H1 (cell line): ENCODE data around the gene NDUFB2. TPM values are rescaled to one million over a fixed set of nuclear protein-coding genes. Genes with fewer than 3 reads are reported as not detected.

ENCODE experiments used
- CTCF ChIA-PET: fragments of 300-600 bp; sonication (Branson Sonifier 250); formaldehyde crosslinking; loops from one replicate; lab custom pipeline; 2021; ENCODE audit not compliant: partially characterized antibody; lab: Charles Lee
- POLR2A ChIA-PET: fragments of 300-600 bp; sonication (Branson Sonifier 250); formaldehyde crosslinking; loops from one replicate; lab custom pipeline; 2021; ENCODE audit warnings: inconsistent platforms; ENCODE audit not compliant: partially characterized antibody; lab: Charles Lee
- DNase-seq, 2 experiments: peaks; one replicate each; pipeline versions ENCODE4 v3.0.0 to v3.0.0-alpha.2; 2010 to 2022; ENCODE audit warnings: low spot score in 2 of 2, low read depth in 1 of 2, mixed read lengths in 1 of 2
- FAIRE-seq: peaks from 2 replicates; lab custom pipeline; 2011; peaks lifted over from hg19 to GRCh38; lab: Jason Lieb, UNC
- H2AFZ ChIP-seq: 2 replicates; pipeline ENCODE4 v1.8.1; 2012; ENCODE audit warnings: low read length, inconsistent platforms
- H2AK5ac ChIP-seq: 2 replicates; pipeline ENCODE4 v1.6.1; 2013; ENCODE audit warnings: low read depth, low read length
- H2BK120ac ChIP-seq: replicated peaks from 2 replicates; pipeline ENCODE3; 2013; ENCODE audit warnings: low read depth, low read length, inconsistent platforms
- H2BK12ac ChIP-seq: 2 replicates; pipeline ENCODE4 v1.6.1; 2013; ENCODE audit warnings: low read depth, low read length
- H2BK15ac ChIP-seq: 2 replicates; pipeline ENCODE4 v1.6.1; 2013; ENCODE audit warnings: low read length
- H2BK20ac ChIP-seq: 2 replicates; pipeline ENCODE4 v1.6.1; 2013; ENCODE audit warnings: low read length
- H2BK5ac ChIP-seq: 2 replicates; pipeline ENCODE4 v1.6.1; 2013; ENCODE audit warnings: low read depth, low read length
- H3K14ac ChIP-seq: 2 replicates; pipeline ENCODE4 v1.6.1; 2013; ENCODE audit warnings: inconsistent platforms; ENCODE audit not compliant: insufficient read length
- H3K18ac ChIP-seq: 2 replicates; pipeline ENCODE4 v1.6.1; 2013; ENCODE audit warnings: low read length; ENCODE audit errors: extremely low read depth
- H3K23ac ChIP-seq: 2 replicates; pipeline ENCODE4 v1.6.1; 2013; ENCODE audit warnings: inconsistent platforms; ENCODE audit not compliant: insufficient read length
- H3K23me2 ChIP-seq: 2 replicates; pipeline ENCODE4 v1.6.1; 2013; ENCODE audit warnings: low read depth, low read length
- H3K27ac ChIP-seq: 2 replicates; pipeline ENCODE4 v1.6.1; 2011; ENCODE audit warnings: low read depth, low read length, inconsistent platforms
- H3K27me3 ChIP-seq, 4 experiments: replicated peaks in 1 of 4; 1 replicate in 1 of 4; 2 replicates in 3 of 4; pipeline versions ENCODE4 v1.6.1 to v1.8.1; 2011 to 2013; ENCODE audit warnings: low read length in 3 of 4, mild to moderate bottlenecking in 3 of 4, inconsistent platforms in 2 of 4, mixed read lengths in 2 of 4, moderate library complexity in 1 of 4; ENCODE audit not compliant: control insufficient read depth in 3 of 4, insufficient read depth in 3 of 4; ENCODE audit errors: extremely low read depth in 1 of 4
- H3K36me3 ChIP-seq, 4 experiments: 2 replicates each; pipeline versions ENCODE4 v1.6.1 to v1.8.1; 2011 to 2013; ENCODE audit warnings: mild to moderate bottlenecking in 4 of 4, low read length in 3 of 4, moderate library complexity in 2 of 4, control low read depth in 1 of 4, inconsistent platforms in 1 of 4; ENCODE audit not compliant: insufficient read depth in 4 of 4, control insufficient read depth in 2 of 4
- H3K4ac ChIP-seq: replicated peaks from 2 replicates; pipeline ENCODE3; 2013; ENCODE audit warnings: low read length, low read depth, mixed read lengths, inconsistent platforms; ENCODE audit not compliant: insufficient read length
- H3K4me1 ChIP-seq, 4 experiments: replicated peaks in 1 of 4; 1 replicate in 1 of 4; 2 replicates in 3 of 4; pipeline versions ENCODE4 v1.6.1 to v1.8.1; 2011 to 2013; ENCODE audit warnings: low read length in 3 of 4, inconsistent platforms in 2 of 4, mixed read lengths in 1 of 4; ENCODE audit not compliant: insufficient read depth in 4 of 4, control insufficient read depth in 3 of 4
- H3K4me2 ChIP-seq, 2 experiments: 2 replicates each; pipeline versions ENCODE4 v1.6.1 to v1.8.1; 2011 to 2013; ENCODE audit warnings: low read depth in 2 of 2, low read length in 2 of 2, control low read depth in 1 of 2, inconsistent platforms in 1 of 2, mild to moderate bottlenecking in 1 of 2; ENCODE audit not compliant: insufficient read depth in 1 of 2
- H3K4me3 ChIP-seq, 4 experiments: fragments of 200-600, 300-600 bp in 1 of 4; sonication (generic), shearing (Covaris generic), sonication (Bioruptor Twin) in 1 of 4; 2 replicates each; pipeline versions ENCODE4 v1.5.1 to v1.8.1; 2011 to 2016; ENCODE audit warnings: low read length in 4 of 4, low read depth in 3 of 4, control low read depth in 2 of 4, inconsistent platforms in 2 of 4, mild to moderate bottlenecking in 2 of 4, mixed read lengths in 1 of 4, moderate library complexity in 1 of 4; ENCODE audit not compliant: insufficient read depth in 2 of 4; ENCODE audit errors: extremely low read depth in 1 of 4
- H3K56ac ChIP-seq: replicated peaks from 2 replicates; pipeline ENCODE3; 2013; ENCODE audit warnings: low read depth, mild to moderate bottlenecking, mixed read lengths, low read length, inconsistent platforms; ENCODE audit not compliant: insufficient read length
- H3K79me1 ChIP-seq: 2 replicates; pipeline ENCODE4 v1.6.1; 2013; ENCODE audit warnings: low read depth, low read length, control low read depth
- H3K79me2 ChIP-seq, 2 experiments: 2 replicates each; pipeline versions ENCODE4 v1.6.1 to v1.8.1; 2012 to 2013; ENCODE audit warnings: low read length in 2 of 2, mild to moderate bottlenecking in 2 of 2, inconsistent platforms in 1 of 2; ENCODE audit not compliant: insufficient read depth in 2 of 2, control insufficient read depth in 1 of 2
- H3K9ac ChIP-seq, 4 experiments: replicated peaks in 1 of 4; 1 replicate in 1 of 4; 2 replicates in 3 of 4; pipeline versions ENCODE4 v1.6.1 to v1.8.1; 2011 to 2013; ENCODE audit warnings: low read depth in 3 of 4, low read length in 3 of 4, control low read depth in 2 of 4, mild to moderate bottlenecking in 2 of 4, moderate library complexity in 2 of 4, inconsistent platforms in 1 of 4; ENCODE audit errors: extremely low read depth in 1 of 4
- H3K9me3 ChIP-seq, 2 experiments: 2 replicates each; pipeline versions ENCODE4 v1.6.1 to v1.8.1; 2012 to 2013; ENCODE audit warnings: mild to moderate bottlenecking in 2 of 2, moderate library complexity in 2 of 2, control low read depth in 1 of 2, inconsistent platforms in 1 of 2, low read depth in 1 of 2, low read length in 1 of 2, mixed read lengths in 1 of 2; ENCODE audit not compliant: insufficient read depth in 2 of 2
- H4K20me1 ChIP-seq, 2 experiments: replicated peaks in 1 of 2; 2 replicates each; pipeline versions ENCODE3 to v1.8.1; 2011 to 2013; ENCODE audit warnings: inconsistent platforms in 2 of 2, low read length in 2 of 2, mild to moderate bottlenecking in 1 of 2; ENCODE audit not compliant: insufficient read depth in 2 of 2, control insufficient read depth in 1 of 2
- H4K5ac ChIP-seq: 2 replicates; pipeline ENCODE4 v1.6.1; 2013; ENCODE audit warnings: low read length, low read depth, mixed read lengths, inconsistent platforms; ENCODE audit not compliant: insufficient read length
- H4K8ac ChIP-seq: 2 replicates; pipeline ENCODE4 v1.8.0; 2013; ENCODE audit warnings: mild to moderate bottlenecking, moderate library complexity, low read length, inconsistent platforms; ENCODE audit not compliant: insufficient read depth; ENCODE audit errors: extremely low read depth
- H4K91ac ChIP-seq: replicated peaks from 2 replicates; pipeline ENCODE3; 2013; ENCODE audit warnings: low read length, mixed read lengths, inconsistent platforms; ENCODE audit not compliant: insufficient read length
- ASH2L ChIP-seq: fragments of 200-600, 300-600 bp; sonication (generic); IDR thresholded peaks from one replicate; pipeline ENCODE4 v1.7.1; 2017; ENCODE audit warnings: low read length
- BACH1 ChIP-seq: IDR thresholded peaks from 2 replicates; pipeline ENCODE4 v1.6.1; 2012; ENCODE audit warnings: low read length, improper control_type of control experiment
- CHD1 ChIP-seq: IDR thresholded peaks from 2 replicates; pipeline ENCODE4 v1.6.1; 2012; ENCODE audit warnings: low read depth, low read length, improper control_type of control experiment
- CHD2 ChIP-seq: IDR thresholded peaks from 2 replicates; pipeline ENCODE4 v1.6.1; 2012; ENCODE audit warnings: low read length, improper control_type of control experiment
- CTCF ChIP-seq, 3 experiments: IDR thresholded peaks; 1 replicate in 2 of 3; 2 replicates in 1 of 3; pipeline versions ENCODE4 v1.5.1 to v1.6.1; 2011; ENCODE audit warnings: low read length in 3 of 3, mild to moderate bottlenecking in 3 of 3, inconsistent platforms in 2 of 3, low read depth in 1 of 3, moderate library complexity in 1 of 3; ENCODE audit not compliant: insufficient read depth in 1 of 3; ENCODE audit errors: control extremely low read depth in 1 of 3
- EP300 ChIP-seq, 2 experiments: IDR thresholded peaks; 1 replicate in 1 of 2; 2 replicates in 1 of 2; pipeline ENCODE4 v1.6.1; 2011 to 2012; ENCODE audit warnings: low read depth in 2 of 2, low read length in 2 of 2, mild to moderate bottlenecking in 2 of 2, borderline replicate concordance in 1 of 2, inconsistent platforms in 1 of 2, moderate library complexity in 1 of 2
- EZH2 ChIP-seq: fragments of 200-600 bp; sonication (generic); IDR thresholded peaks from 2 replicates; pipeline ENCODE4 v1.7.1; 2012; ENCODE audit warnings: low read depth, mild to moderate bottlenecking, moderate library complexity, low read length, inconsistent platforms; ENCODE audit not compliant: severe bottlenecking
- KDM4A ChIP-seq: IDR thresholded peaks from one replicate; pipeline ENCODE4 v1.7.1; 2012; ENCODE audit warnings: low read depth, mild to moderate bottlenecking, moderate library complexity, low read length, inconsistent platforms; ENCODE audit not compliant: severe bottlenecking
- RFX5 ChIP-seq: IDR thresholded peaks from 2 replicates; pipeline ENCODE4 v1.6.1; 2011; ENCODE audit warnings: low read depth, low read length, improper control_type of control experiment, borderline replicate concordance
- SAP30 ChIP-seq: fragments of 300-600 bp; sonication (generic); IDR thresholded peaks from 2 replicates; pipeline ENCODE4 v1.7.1; 2012; ENCODE audit warnings: low read length, moderate library complexity, mild to moderate bottlenecking, inconsistent platforms; ENCODE audit not compliant: insufficient read depth, insufficient replicate concordance
- SP4 ChIP-seq: IDR thresholded peaks from 2 replicates; pipeline ENCODE4 v1.6.1; 2012; ENCODE audit warnings: low read length, inconsistent platforms
- TEAD4 ChIP-seq: IDR thresholded peaks from 2 replicates; pipeline ENCODE4 v1.6.1; 2012; ENCODE audit warnings: low read depth, low read length, inconsistent platforms, mixed read lengths
- WGBS, 2 experiments: shearing (Covaris generic) in 1 of 2; methylation state at CpG; one replicate each; pipeline versions ENCODE4 v1.1.6 to v1.1.7; 2013 to 2015; ENCODE audit warnings: low lambda C conversion rate in 2 of 2, mixed read lengths in 2 of 2, inconsistent platforms in 1 of 2, low coverage in 1 of 2, missing lambda C conversion rate in 1 of 2; ENCODE audit not compliant: insufficient replicate concordance in 2 of 2, insufficient coverage in 1 of 2, insufficient read length in 1 of 2; ENCODE audit errors: extremely low coverage in 1 of 2, missing lambda C conversion rate in 1 of 2; 5-methylcytosine and 5-hydroxymethylcytosine counted together
- polyA plus RNA-seq, 7 experiments: library from polyadenylated mRNA; depleted of rRNA in 3 of 7; stranded (reverse) in 5 of 7; unstranded in 2 of 7; fragments of >200 nt in 5 of 7; fragments of 200-250 nt in 2 of 7; gene quantifications; 1 replicate in 5 of 7; 2 replicates in 1 of 7; 4 replicates in 1 of 7; pipeline versions ENCODE4 v1.2.1 to v1.2.3, GENCODE V29; 2011 to 2013; ENCODE audit warnings: missing spikeins in 2 of 7, mixed read lengths in 2 of 7
- total RNA-seq: library from RNA; stranded (reverse); fragmentation: NEBNext Ultra II Directional; extraction: Animal tissue kit (Norgen Biotek cat#: 25700); gene quantifications from 2 replicates; pipeline ENCODE4 v1.2.1, GENCODE V29; 2021

NDUFB2 gene
- total and polyA plus RNA-seq, 2 of the 8 experiments (the other 6 are each of a cell fraction or from before 2014, with no cell fraction given) = 168 to 881 TPM

GRCh38 chr7:140675726-140676125, 20.8 kb upstream of the NDUFB2 start:
- Histone ChIP-seq H3K18ac (no peak overlapping the region), H3K9me3 (no peaks in the 10 kb centered on the region), H2BK20ac (no peak overlapping the region), H3K4me2 (no peak overlapping the region), H3K23me2 (peaks cover 5% of the 10 kb centered on the region; the same call in 1 of the 2 replicates), H4K91ac (no peak overlapping the region), H2BK12ac (no peak overlapping the region), H2BK120ac (no peak overlapping the region), H3K4ac (no peak overlapping the region), H3K79me1 (no peaks in the 10 kb centered on the region), H3K56ac (no peak overlapping the region), H2AK5ac (no peak overlapping the region), H2BK5ac (no peak overlapping the region), H3K9ac (no peak overlapping the region), H2BK15ac (no peak overlapping the region), H3K79me2 (no peaks in the 10 kb centered on the region), H3K27ac (no peak overlapping the region), H3K4me1 (peaks cover 0 to 6% (median 2%) of the 10 kb centered on the region in 4 experiments; a peak in 5 of 7 replicates), H4K8ac (no peak overlapping the region), H3K36me3 (no peaks in the 10 kb centered on the region), H3K4me3 (no peak overlapping the region), H4K5ac (no peak overlapping the region), H3K23ac (no peak overlapping the region), H2AFZ (no peak overlapping the region), H3K14ac (no peak overlapping the region), H3K27me3 (peaks cover 0 to 8% (median 2%) of the 10 kb centered on the region in 4 experiments; a peak in 3 of 7 replicates), H4K20me1 (no peaks in the 10 kb centered on the region)
- ChIA-PET CTCF (interaction anchor here (0.8 to 4.5 kb wide), 23 partner anchors 9 to 339 kb away, joined by 3 to 38 read pairs (median 5); partner anchors contain the start of gene MRPS33), POLR2A (no interaction called here)
- 83% methylated on average over 4 of the region's 4 CpGs; no CpG with 5 or more reads in 1 of the 2 experiments for WGBS, 2 experiments
- DNase-seq (no peak), FAIRE-seq (no peak)
- TF ChIP-seq CHD2 (no peak), EZH2 (no peak), SAP30 (no peak), CHD1 (no peak), EP300 (IDR thresholded peaks at IDR 0.05; ENCODE audit: borderline replicate concordance in 1 of 2, low read depth in 2 of 2, low read length in 2 of 2) (no peak), TEAD4 (no peak), CTCF (IDR thresholded peaks at IDR 0.05; ENCODE audit: control extremely low read depth in 1 of 3, insufficient read depth in 1 of 3, low read depth in 1 of 3, low read length in 3 of 3) (no peak), SP4 (no peak), BACH1 (no peak), ASH2L (no peak), RFX5 (no peak), KDM4A (no peak)
